GM21825 (cell line): ENCODE measurements around the gene ZMAT5.

Source experiments
- ATAC-seq: cut with Tn5 transposase; IDR thresholded peaks from one replicate; pipeline ENCODE4 v1.9.1; 2021; ENCODE audit warnings: mild to moderate bottlenecking, moderate library complexity; ENCODE audit not compliant: unreplicated experiment

ZMAT5 gene

GRCh38 chr22:29733362-29734201 lies 33.2 kb downstream of the ZMAT5 start:
- no peak for ATAC-seq

GRCh38 chr22:29732883-29733282 lies 33.9 kb downstream of the ZMAT5 start:
- ATAC-seq = no peak

- no peak for ATAC-seq
These were observed 35.6 kb downstream of the ZMAT5 start for GRCh38 chr22:29731058-29731850.

GRCh38 chr22:29729161-29729560 lies 37.6 kb downstream of the ZMAT5 start:
- no peak for ATAC-seq

GRCh38 chr22:29727131-29727523 lies 39.7 kb downstream of the ZMAT5 start:
- no peak for ATAC-seq

GRCh38 chr22:29726512-29727130 lies 40.2 kb downstream of the ZMAT5 start:
- ATAC-seq = no peak

- ATAC-seq = no peak
These were observed 40.7 kb downstream of the ZMAT5 start for GRCh38 chr22:29726106-29726505.

- no peak for ATAC-seq
These were observed 42.0 kb downstream of the ZMAT5 start for GRCh38 chr22:29724843-29725242.

GRCh38 chr22:29723766-29724165 lies 43.0 kb downstream of the ZMAT5 start:
- no peak for ATAC-seq

- ATAC-seq = no peak
These were observed 44.2 kb downstream of the ZMAT5 start for GRCh38 chr22:29722587-29722986.

- ATAC-seq = no peak
These were observed 44.7 kb downstream of the ZMAT5 start for GRCh38 chr22:29722151-29722550.

- no peak for ATAC-seq
These were observed 45.9 kb downstream of the ZMAT5 start for GRCh38 chr22:29720811-29721323.

- ATAC-seq = no peak
These were observed 46.7 kb downstream of the ZMAT5 start, which contains the start of gene CABP7 for GRCh38 chr22:29719899-29720645. Gene CABP7 (plus strand): TSS chr22:29720003. CDS start chr22:29720425, 422 bp downstream.

- ATAC-seq = no peak
These were observed 47.6 kb downstream of the ZMAT5 start for GRCh38 chr22:29718949-29719898.

GRCh38 chr22:29717789-29718188 lies 49.0 kb downstream of the ZMAT5 start:
- no peak for ATAC-seq

- ATAC-seq = no peak
These were observed 49.8 kb downstream of the ZMAT5 start for GRCh38 chr22:29716814-29717545.

- ATAC-seq = no peak
These were observed 51.1 kb downstream of the ZMAT5 start for GRCh38 chr22:29715705-29716104.

GRCh38 chr22:29715240-29715639 lies 51.6 kb downstream of the ZMAT5 start:
- ATAC-seq = no peak
